ENCODE measurements around the gene CRIP2. TPM values are rescaled to one million over a fixed set of nuclear protein-coding genes. Genes with fewer than 3 reads are reported as not detected.

Gene CRIP2
- total RNA-seq, 1 donor from 2014 or later: 71.8 TPM

DNA sequence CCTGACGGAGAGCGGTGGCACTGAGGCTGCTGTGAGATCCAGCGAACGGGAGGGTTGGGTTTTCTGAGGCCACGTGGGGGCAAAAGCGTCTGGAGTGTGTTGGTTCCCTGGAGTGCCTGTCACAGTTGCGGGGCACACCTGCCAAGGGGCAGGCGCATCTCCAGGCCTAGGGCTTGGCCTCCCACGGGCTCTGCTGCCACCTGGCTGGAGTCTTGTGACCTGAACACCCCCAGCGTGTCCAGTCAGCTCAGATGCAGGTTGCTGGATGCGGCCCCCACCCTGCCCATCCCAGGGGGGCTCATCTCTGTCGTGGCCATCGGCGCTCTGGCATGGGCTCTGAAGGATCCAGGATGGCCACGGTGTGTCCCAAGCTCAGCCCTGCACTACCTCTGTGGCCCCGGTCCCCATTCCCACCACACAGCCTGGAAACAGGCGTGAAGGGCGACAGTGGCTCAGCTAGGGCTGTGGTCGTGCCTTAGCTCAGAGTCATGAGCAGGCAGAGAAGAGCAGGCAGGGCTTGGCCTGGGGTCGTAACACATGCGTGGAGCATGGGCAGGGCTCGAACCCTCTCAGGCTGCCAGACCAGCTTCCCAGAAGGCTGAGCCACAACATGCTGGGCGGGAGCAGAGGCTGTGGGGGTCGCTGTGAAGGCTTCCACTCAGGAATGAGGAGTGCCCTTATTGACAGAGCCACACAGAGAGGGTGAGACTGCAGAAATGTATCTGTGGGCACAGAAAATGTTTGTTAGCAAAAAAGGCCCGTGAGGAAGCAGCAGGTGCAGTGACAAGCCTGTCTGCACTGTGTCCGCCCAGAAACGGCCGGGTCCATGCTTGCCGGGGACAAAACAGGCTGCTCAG is 23.5 kb upstream of the CRIP2 start:
- no peaks in the 10 kb centered on the region for H3K36me3 ChIP-seq (ENCODE audit: insufficient read depth, low read length)
- no peak for TF ChIP-seq EZH2 (IDR thresholded peaks at IDR 0.05; ENCODE audit: insufficient read depth, low read length)
- TF ChIP-seq, protein P1, sequence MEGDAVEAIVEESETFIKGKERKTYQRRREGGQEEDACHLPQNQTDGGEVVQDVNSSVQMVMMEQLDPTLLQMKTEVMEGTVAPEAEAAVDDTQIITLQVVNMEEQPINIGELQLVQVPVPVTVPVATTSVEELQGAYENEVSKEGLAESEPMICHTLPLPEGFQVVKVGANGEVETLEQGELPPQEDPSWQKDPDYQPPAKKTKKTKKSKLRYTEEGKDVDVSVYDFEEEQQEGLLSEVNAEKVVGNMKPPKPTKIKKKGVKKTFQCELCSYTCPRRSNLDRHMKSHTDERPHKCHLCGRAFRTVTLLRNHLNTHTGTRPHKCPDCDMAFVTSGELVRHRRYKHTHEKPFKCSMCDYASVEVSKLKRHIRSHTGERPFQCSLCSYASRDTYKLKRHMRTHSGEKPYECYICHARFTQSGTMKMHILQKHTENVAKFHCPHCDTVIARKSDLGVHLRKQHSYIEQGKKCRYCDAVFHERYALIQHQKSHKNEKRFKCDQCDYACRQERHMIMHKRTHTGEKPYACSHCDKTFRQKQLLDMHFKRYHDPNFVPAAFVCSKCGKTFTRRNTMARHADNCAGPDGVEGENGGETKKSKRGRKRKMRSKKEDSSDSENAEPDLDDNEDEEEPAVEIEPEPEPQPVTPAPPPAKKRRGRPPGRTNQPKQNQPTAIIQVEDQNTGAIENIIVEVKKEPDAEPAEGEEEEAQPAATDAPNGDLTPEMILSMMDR (IDR thresholded peaks at IDR 0.05; ENCODE audit: insufficient read depth, low read depth, low read length): no peak
- no peaks in the 10 kb centered on the region for H3K9me3 Mint-ChIP-seq (ENCODE audit: unreplicated experiment)

DNA sequence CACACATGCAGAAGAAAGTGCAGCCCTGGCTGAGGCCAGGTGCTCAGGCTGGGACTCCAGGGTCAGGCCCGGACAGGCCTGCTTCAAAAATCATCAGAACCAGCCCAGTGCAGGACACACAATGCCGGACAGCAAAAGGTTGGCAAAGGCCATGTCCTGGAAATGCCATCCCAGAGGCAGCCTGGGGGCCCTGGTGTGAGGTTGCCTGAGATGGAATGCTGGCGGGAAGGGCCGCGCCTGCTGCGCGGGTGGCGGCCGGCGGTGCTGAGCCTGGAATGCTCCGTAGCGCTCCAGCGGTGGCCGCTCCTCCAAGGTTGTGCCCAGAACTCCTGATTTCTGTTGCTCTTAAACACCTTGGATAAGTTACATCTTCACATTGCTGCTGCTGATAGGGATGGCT is 21.7 kb upstream of the CRIP2 start:
- Mint-ChIP-seq H3K9me3 (ENCODE audit: unreplicated experiment) (no peaks in the 10 kb centered on the region), H3K27ac (ENCODE audit: unreplicated experiment) (no peak overlapping the region), H3K27me3 (ENCODE audit: low read depth, unreplicated experiment) (no peaks in the 10 kb centered on the region), H3K4me1 (ENCODE audit: low read depth, unreplicated experiment) (no peaks in the 10 kb centered on the region), H3K36me3 (ENCODE audit: low read depth, unreplicated experiment) (no peaks in the 10 kb centered on the region), H3K4me3 (ENCODE audit: unreplicated experiment) (no peak overlapping the region)
- Histone ChIP-seq H3K4me3 (ENCODE audit: insufficient read depth, low read depth, low read length) (no peak overlapping the region), H3K36me3 (ENCODE audit: insufficient read depth, low read length) (peaks cover 2% of the 10 kb centered on the region), H3K9me3 (ENCODE audit: insufficient read depth, low read depth, low read length) (no peaks in the 10 kb centered on the region), H4K20me1 (ENCODE audit: insufficient read depth, low read length) (peaks cover 30% of the 10 kb centered on the region), H3K4me1 (ENCODE audit: insufficient read depth, low read length) (no peaks in the 10 kb centered on the region), H3K4me2 (ENCODE audit: low read length) (no peak overlapping the region), H3K79me2 (ENCODE audit: insufficient read depth, low read length) (peaks cover 17% of the 10 kb centered on the region), H3K9ac (ENCODE audit: low read length) (no peak overlapping the region), H3K27me3 (ENCODE audit: insufficient read depth, low read length) (no peaks in the 10 kb centered on the region), H2AFZ (ENCODE audit: low read depth, low read length) (no peak overlapping the region), H3K27ac (ENCODE audit: low read depth, low read length) (no peak overlapping the region)
- no peak for FAIRE-seq
- TF ChIP-seq, protein P1 (IDR thresholded peaks at IDR 0.05; ENCODE audit: insufficient read depth, low read depth, low read length): no peak
- no peak for TF ChIP-seq EZH2 (IDR thresholded peaks at IDR 0.05; ENCODE audit: insufficient read depth, low read length)
- DNase-seq (ENCODE audit: low read depth): no peak

More for the DNA sequence above, 23.5 kb upstream of the CRIP2 start:
- FAIRE-seq: no peak
- no peak overlapping the region for H3K27ac Mint-ChIP-seq (ENCODE audit: unreplicated experiment)
- H3K27me3 ChIP-seq (ENCODE audit: insufficient read depth, low read length): no peaks in the 10 kb centered on the region
- no peaks in the 10 kb centered on the region for H3K36me3 Mint-ChIP-seq (ENCODE audit: low read depth, unreplicated experiment)
- H3K27me3 Mint-ChIP-seq (ENCODE audit: low read depth, unreplicated experiment): no peaks in the 10 kb centered on the region
- no peak for DNase-seq (ENCODE audit: low read depth)
- no peak overlapping the region for H3K4me3 Mint-ChIP-seq (ENCODE audit: unreplicated experiment)
- H3K4me1 Mint-ChIP-seq (ENCODE audit: low read depth, unreplicated experiment): no peaks in the 10 kb centered on the region
- no peaks in the 10 kb centered on the region for H3K9me3 ChIP-seq (ENCODE audit: insufficient read depth, low read depth, low read length)
- no peak overlapping the region for H2AFZ ChIP-seq (ENCODE audit: low read depth, low read length)
- no peaks in the 10 kb centered on the region for H3K4me1 ChIP-seq (ENCODE audit: insufficient read depth, low read length)
- no peak overlapping the region for H3K9ac ChIP-seq (ENCODE audit: low read length)
- H3K4me2 ChIP-seq (ENCODE audit: low read length): no peak overlapping the region
- H3K4me3 ChIP-seq (ENCODE audit: insufficient read depth, low read depth, low read length): no peak overlapping the region
- H3K79me2 ChIP-seq (ENCODE audit: insufficient read depth, low read length): peaks cover 33% of the 10 kb centered on the region
- no peak overlapping the region for H3K27ac ChIP-seq (ENCODE audit: low read depth, low read length)
- H4K20me1 ChIP-seq (ENCODE audit: insufficient read depth, low read length): peaks cover 43% of the 10 kb centered on the region

DNA sequence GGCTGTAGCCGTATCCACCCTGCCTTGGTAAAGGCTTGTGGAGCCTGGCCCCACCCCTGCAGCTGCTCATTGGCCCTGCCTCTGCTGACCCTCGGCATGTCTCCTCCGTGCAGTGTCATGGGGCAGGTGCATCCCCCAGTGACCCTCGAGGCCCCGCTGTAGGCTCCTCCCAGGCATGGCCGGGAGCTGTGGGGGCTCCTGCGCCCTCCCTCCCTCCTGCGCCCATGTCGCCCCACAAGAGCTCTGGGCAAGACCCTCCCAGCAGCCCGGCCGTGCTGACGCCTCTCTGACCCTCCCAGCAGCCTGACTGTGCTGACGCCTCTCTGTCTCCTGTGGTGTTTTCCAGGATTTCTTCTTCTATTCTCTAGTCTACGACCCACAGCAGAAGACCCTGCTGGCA is 20.8 kb upstream of the CRIP2 start:
- H3K4me2 ChIP-seq (ENCODE audit: low read length): no peak overlapping the region
- Mint-ChIP-seq H3K27ac (ENCODE audit: unreplicated experiment) (no peak overlapping the region), H3K9me3 (ENCODE audit: unreplicated experiment) (no peaks in the 10 kb centered on the region), H3K4me1 (ENCODE audit: low read depth, unreplicated experiment) (no peaks in the 10 kb centered on the region), H3K4me3 (ENCODE audit: unreplicated experiment) (no peak overlapping the region), H3K27me3 (ENCODE audit: low read depth, unreplicated experiment) (no peaks in the 10 kb centered on the region), H3K36me3 (ENCODE audit: low read depth, unreplicated experiment) (no peaks in the 10 kb centered on the region)
- no peak overlapping the region for H3K4me3 ChIP-seq (ENCODE audit: insufficient read depth, low read depth, low read length)
- H3K4me1 ChIP-seq (ENCODE audit: insufficient read depth, low read length): no peaks in the 10 kb centered on the region
- H3K27me3 ChIP-seq (ENCODE audit: insufficient read depth, low read length): no peaks in the 10 kb centered on the region
- no peak for TF ChIP-seq EZH2 (IDR thresholded peaks at IDR 0.05; ENCODE audit: insufficient read depth, low read length)
- TF ChIP-seq, protein P1 (IDR thresholded peaks at IDR 0.05; ENCODE audit: insufficient read depth, low read depth, low read length): no peak
- DNase-seq (ENCODE audit: low read depth) (no peak), FAIRE-seq (no peak)
- no peaks in the 10 kb centered on the region for H3K9me3 ChIP-seq (ENCODE audit: insufficient read depth, low read depth, low read length)
- H4K20me1 ChIP-seq (ENCODE audit: insufficient read depth, low read length): peaks cover 21% of the 10 kb centered on the region
- no peak overlapping the region for H2AFZ ChIP-seq (ENCODE audit: low read depth, low read length)
- H3K36me3 ChIP-seq (ENCODE audit: insufficient read depth, low read length): peaks cover 2% of the 10 kb centered on the region
- H3K27ac ChIP-seq (ENCODE audit: low read depth, low read length): no peak overlapping the region
- H3K9ac ChIP-seq (ENCODE audit: low read length): no peak overlapping the region
- peaks cover 8% of the 10 kb centered on the region for H3K79me2 ChIP-seq (ENCODE audit: insufficient read depth, low read length)
